Aorta (tissue), 5 donors: Measurements from ENCODE around the gene TACO1. TPM values are rescaled to one million over a fixed set of nuclear protein-coding genes. Genes with fewer than 3 reads are reported as not detected.

Experiments
- ATAC-seq: fragments of 200-7000 bp; cut with Tn5 transposase; one replicate; pipeline ENCODE4 v1.9.1; 2022; ENCODE audit warnings: moderate library complexity; ENCODE audit not compliant: low FRiP score
- DNase-seq, 2 donors: peaks; one replicate each; pipeline ENCODE4 v3.0.0-alpha.2; 2020
- H3K27ac ChIP-seq, 2 donors: one replicate each; pipeline ENCODE4 v1.5.1; 2013; ENCODE audit warnings: low read length in 2 of 2, mild to moderate bottlenecking in 2 of 2, moderate library complexity in 2 of 2, control low read depth in 1 of 2, inconsistent platforms in 1 of 2, low read depth in 1 of 2
- H3K27me3 ChIP-seq, 2 donors: one replicate each; pipeline ENCODE4 v1.6.1; 2013; ENCODE audit warnings: control low read depth in 1 of 2, low read length in 1 of 2, mild to moderate bottlenecking in 1 of 2, moderate library complexity in 1 of 2; ENCODE audit not compliant: insufficient read depth in 2 of 2, control insufficient read depth in 1 of 2
- H3K36me3 ChIP-seq, 2 donors: one replicate each; pipeline ENCODE4 v1.6.1; 2013; ENCODE audit warnings: control low read depth in 1 of 2, low read length in 1 of 2, mild to moderate bottlenecking in 1 of 2; ENCODE audit not compliant: insufficient read depth in 2 of 2, control insufficient read depth in 1 of 2
- H3K4me1 ChIP-seq, 2 donors: one replicate each; pipeline ENCODE4 v1.6.1; 2013; ENCODE audit warnings: low read length in 2 of 2, control low read depth in 1 of 2, mild to moderate bottlenecking in 1 of 2, moderate library complexity in 1 of 2; ENCODE audit not compliant: insufficient read depth in 2 of 2, control insufficient read depth in 1 of 2
- H3K4me3 ChIP-seq, 2 donors: one replicate each; pipeline ENCODE4 v1.5.1; 2013; ENCODE audit warnings: low read length in 2 of 2, control low read depth in 1 of 2, mild to moderate bottlenecking in 1 of 2
- H3K9me3 ChIP-seq: one replicate; pipeline ENCODE4 v1.6.1; 2013; ENCODE audit warnings: mild to moderate bottlenecking, low read length; ENCODE audit not compliant: control insufficient read depth
- WGBS, 2 donors: extraction: QIAGEN DNeasy Blood & Tissue Kit; methylation state at CpG; one replicate each; pipeline ENCODE4 v1.1.7; 2013; 5-methylcytosine and 5-hydroxymethylcytosine counted together
- intact Hi-C, 2 donors: fragments of 100-400 bp; cut with DNase I; formaldehyde crosslinking; loops; one replicate each; pipeline versions ENCODE4 v1.14.2 to v1.15.0; 2022
- polyA plus RNA-seq, 2 donors: library from polyadenylated mRNA; stranded (reverse); fragments of 200-250 nt; gene quantifications; one replicate each; pipeline ENCODE4 v1.2.3, GENCODE V29; 2013
- total RNA-seq, 2 donors: library from RNA; stranded (reverse); fragmentation: NEBNext Ultra II Directional; extraction: Animal tissue kit (Norgen Biotek cat#: 25700); gene quantifications; one replicate each; pipeline ENCODE4 v1.2.1, GENCODE V29; 2021
- donor health status: healthy with polysubstance abuse.
- donor health status: Bipolar disorder and iron deficiency.
- donor health status: DM: no; HTN: no; CAD: no.
- donor health status: DM: no; HTN: no; CAD: no.
- donor health status: DM: yes; HTN: yes; CAD: no.

TACO1 gene
- total and polyA plus RNA-seq, 4 donors = 10.8 to 17.5 (median 12.0) TPM

DNA sequence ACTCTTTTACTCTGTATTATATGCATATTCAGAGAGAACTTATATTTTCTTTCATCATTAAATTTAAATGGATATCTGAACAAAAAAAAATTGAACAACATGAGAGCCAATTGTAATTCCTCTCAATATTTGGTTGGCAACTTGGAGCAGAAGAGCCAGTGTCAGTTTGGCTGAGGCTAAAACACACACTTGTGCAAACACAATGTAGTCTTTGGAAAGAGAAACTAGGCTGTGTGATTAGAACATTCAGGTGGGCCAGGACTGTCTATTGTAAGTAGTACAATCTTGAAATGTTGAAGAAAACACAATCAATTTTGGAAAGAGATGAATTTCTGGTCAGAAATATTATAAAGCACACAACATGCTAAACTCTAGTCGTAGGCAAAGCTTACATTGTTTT is 33.5 kb upstream of the TACO1 start:
- intact Hi-C loops = no loop called here
- peaks cover 3% of the 10 kb centered on the region in 2 donors for H3K36me3 ChIP-seq
- WGBS, 2 donors = 79 to 89% methylated on average over 1 of the region's 1 CpG
- no peaks in the 10 kb centered on the region for H3K9me3 ChIP-seq
- no peak for DNase-seq
- no peak for ATAC-seq
- no peak overlapping the region for H3K27ac ChIP-seq
- no peaks in the 10 kb centered on the region for H3K4me1 ChIP-seq
- H3K27me3 ChIP-seq = no peaks in the 10 kb centered on the region
- no peak overlapping the region for H3K4me3 ChIP-seq

DNA sequence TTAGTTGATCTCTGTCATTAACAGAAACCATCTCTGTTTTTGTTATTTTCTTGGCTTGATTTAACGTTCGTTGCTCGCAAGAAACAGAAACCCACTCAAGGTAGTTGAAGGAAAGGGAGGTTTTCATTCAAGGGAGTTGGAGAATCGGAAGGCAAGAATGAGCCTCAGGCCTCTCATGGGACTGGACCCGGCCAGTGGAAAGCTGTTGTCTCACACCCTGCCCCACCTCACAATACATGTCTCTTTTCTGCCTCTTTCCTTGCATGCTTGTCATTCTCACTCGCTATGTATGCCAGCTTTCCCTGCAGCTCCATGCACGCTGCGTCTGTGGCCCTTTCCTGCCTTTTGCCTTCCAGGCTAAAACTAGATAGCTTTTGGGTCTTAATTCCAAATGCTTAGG is 32.1 kb upstream of the TACO1 start:
- DNase-seq = no peak
- intact Hi-C loops = no loop called here
- peaks cover 3% of the 10 kb centered on the region in 2 donors for H3K36me3 ChIP-seq
- WGBS, 2 donors = 75 to 79% methylated on average over 8 of the region's 8 CpGs
- no peak overlapping the region for H3K27ac ChIP-seq
- H3K4me1 ChIP-seq = no peaks in the 10 kb centered on the region
- ATAC-seq = no peak
- no peaks in the 10 kb centered on the region for H3K27me3 ChIP-seq
- no peak overlapping the region for H3K4me3 ChIP-seq
- no peaks in the 10 kb centered on the region for H3K9me3 ChIP-seq

DNA sequence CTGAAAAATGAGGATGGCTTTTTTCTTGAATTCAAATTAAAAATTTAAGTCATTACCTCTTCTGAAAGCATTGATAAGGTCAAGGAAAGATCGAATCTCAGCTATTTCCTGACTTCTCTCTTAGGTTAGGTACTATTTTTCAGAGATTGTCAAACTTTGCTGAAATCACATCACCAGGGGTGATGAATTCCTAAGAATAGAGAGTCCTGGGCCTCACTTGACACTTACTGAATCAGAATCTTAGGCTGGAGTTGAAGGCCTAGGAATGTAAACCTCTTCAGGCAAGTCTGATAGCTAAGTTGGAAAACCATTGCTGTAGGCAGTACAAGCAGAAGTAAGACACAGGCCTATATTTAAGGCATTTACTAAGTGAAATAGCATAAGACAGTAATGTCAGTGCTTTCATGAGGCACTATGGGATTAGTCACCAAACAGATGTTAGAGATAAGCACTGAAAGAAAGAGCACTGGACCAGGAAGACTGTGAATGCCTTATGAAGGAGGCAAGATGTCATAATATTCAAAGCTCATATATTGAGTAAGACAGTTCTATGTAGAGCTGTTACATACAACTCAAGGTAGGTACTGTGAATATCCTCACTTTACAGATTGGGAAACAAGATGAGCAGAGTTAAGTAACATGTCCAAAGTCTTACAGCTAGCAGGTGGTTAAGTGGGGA is 28.9 kb upstream of the TACO1 start:
- Histone ChIP-seq H3K4me1 (no peaks in the 10 kb centered on the region), H3K4me3 (no peak overlapping the region), H3K9me3 (no peaks in the 10 kb centered on the region), H3K36me3 (peaks cover 3% of the 10 kb centered on the region in 2 donors), H3K27me3 (no peaks in the 10 kb centered on the region), H3K27ac (no peak overlapping the region)
- 76 to 77% methylated on average over 1 of the region's 1 CpG for WGBS, 2 donors
- no peak for ATAC-seq
- intact Hi-C loops = no loop called here
- DNase-seq = no peak

DNA sequence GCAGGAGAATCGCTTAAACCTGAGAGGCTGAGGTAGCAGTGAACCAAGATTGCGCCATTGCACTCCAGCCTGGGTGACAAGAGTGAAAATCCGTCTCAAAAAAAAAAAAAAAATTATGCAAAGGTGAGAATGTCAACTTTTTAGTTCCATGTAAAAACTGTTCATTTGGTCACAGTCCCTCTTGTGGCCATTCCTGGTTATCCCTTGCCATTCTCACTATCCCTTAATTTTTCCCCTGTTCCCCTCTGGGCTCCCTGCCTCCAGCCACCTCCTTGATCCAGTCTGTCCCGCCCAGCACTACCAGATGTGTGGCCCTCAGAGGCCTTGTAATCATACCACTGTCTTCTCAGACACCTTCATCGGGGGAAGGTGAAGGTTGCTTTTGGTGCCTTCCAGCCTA is 27.1 kb upstream of the TACO1 start:
- Histone ChIP-seq H3K27ac (no peak overlapping the region), H3K36me3 (peaks cover under 1 to 3% of the 10 kb centered on the region in 2 donors), H3K27me3 (no peaks in the 10 kb centered on the region), H3K9me3 (no peaks in the 10 kb centered on the region), H3K4me1 (no peaks in the 10 kb centered on the region), H3K4me3 (no peak overlapping the region)
- intact Hi-C loops = no loop called here
- ATAC-seq (no peak), DNase-seq (no peak)
- WGBS, 2 donors = 86 to 87% methylated on average over 5 of the region's 5 CpGs

DNA sequence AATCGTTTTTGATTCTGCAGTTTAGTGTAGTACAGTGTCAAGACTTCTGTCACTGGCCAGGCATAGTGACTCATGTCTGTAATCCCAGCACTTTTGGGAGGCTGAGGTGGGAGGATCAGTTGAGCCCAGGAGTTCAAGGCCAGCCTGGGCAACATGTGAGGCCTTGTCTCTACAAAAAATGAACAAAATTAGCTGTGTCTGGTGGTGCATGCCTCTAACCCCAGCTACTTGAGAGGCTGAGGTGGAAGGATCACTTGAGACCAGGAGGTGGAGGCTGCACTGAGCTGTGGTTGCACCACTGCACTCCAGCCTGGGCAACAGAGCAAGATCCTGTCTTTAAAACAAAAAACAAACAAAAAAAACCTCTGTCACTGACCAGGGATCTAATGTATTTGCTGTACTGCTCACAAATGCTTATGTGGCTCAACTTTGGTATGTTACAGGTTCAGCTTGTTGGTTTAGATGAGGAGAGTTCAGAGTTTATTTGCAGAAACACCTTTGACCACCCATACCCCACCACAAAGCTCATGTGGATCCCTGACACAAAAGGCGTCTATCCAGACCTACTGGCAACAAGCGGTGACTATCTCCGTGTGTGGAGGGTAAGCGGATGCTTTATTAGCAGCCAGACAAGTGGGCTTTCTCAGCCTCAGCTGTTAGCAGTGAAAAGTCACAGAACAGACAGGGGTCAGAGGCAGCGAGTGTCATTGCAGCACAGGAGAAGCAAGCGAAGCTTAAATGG is 22.5 kb upstream of the TACO1 start:
- no peak for DNase-seq
- Histone ChIP-seq H3K27me3 (no peaks in the 10 kb centered on the region), H3K27ac (no peak overlapping the region), H3K36me3 (peaks cover 2 to 5% of the 10 kb centered on the region in 2 donors), H3K9me3 (no peaks in the 10 kb centered on the region), H3K4me3 (no peak overlapping the region), H3K4me1 (no peaks in the 10 kb centered on the region)
- intact Hi-C loops = no loop called here
- 83 to 90% methylated on average over 7 of the region's 7 CpGs for WGBS, 2 donors
- ATAC-seq = no peak

DNA sequence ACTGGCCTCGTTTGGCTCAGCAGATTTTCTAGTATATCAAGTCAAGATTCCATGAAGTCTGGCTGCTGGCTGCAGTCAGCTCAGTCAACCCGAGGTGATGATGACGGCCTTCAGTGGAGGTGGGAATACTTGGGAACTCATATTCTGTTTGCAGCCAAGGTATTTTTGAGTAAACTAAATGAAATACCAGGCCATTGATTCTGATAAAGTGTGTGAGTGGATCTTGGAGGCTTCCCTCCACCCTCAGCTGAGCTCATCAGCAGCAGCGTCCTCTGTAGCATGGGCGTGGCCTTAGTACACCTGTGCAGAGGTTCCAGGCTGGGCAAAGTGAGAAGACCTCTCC is 22.0 kb upstream of the TACO1 start:
- 79 to 85% methylated on average over 5 of the region's 5 CpGs for WGBS, 2 donors
- Histone ChIP-seq H3K36me3 (peaks cover 4 to 10% of the 10 kb centered on the region in 2 donors), H3K4me3 (no peak overlapping the region), H3K27me3 (no peaks in the 10 kb centered on the region), H3K4me1 (no peaks in the 10 kb centered on the region), H3K9me3 (no peaks in the 10 kb centered on the region), H3K27ac (no peak overlapping the region)
- no peak for ATAC-seq
- DNase-seq = no peak
- intact Hi-C loops = no loop called here

DNA sequence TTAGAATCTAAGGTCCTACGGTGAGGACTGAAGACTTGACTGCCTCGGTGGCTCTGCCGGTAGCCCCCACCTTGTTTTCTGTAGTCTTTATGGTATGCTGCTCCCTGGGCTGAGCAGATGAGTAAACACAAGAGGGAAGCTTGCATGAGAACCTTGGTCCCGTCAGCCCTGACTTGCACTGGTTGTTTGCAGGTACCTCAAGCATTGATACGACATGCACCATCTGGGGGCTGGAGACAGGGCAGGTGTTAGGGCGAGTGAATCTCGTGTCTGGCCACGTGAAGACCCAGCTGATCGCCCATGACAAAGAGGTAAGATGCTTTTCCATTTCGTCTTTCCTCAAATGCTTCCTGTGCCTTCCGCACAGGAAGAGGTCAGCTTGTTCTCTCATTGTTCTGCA is 21.1 kb upstream of the TACO1 start:
- no peaks in the 10 kb centered on the region for H3K27me3 ChIP-seq
- intact Hi-C loops = no loop called here
- no peaks in the 10 kb centered on the region for H3K9me3 ChIP-seq
- H3K4me3 ChIP-seq = no peak overlapping the region
- no peaks in the 10 kb centered on the region for H3K4me1 ChIP-seq
- 77 to 80% methylated on average over 11 of the region's 11 CpGs for WGBS, 2 donors
- no peak for ATAC-seq
- H3K36me3 ChIP-seq = peaks cover 4 to 14% of the 10 kb centered on the region in 2 donors
- no peak for DNase-seq
- no peak overlapping the region for H3K27ac ChIP-seq

DNA sequence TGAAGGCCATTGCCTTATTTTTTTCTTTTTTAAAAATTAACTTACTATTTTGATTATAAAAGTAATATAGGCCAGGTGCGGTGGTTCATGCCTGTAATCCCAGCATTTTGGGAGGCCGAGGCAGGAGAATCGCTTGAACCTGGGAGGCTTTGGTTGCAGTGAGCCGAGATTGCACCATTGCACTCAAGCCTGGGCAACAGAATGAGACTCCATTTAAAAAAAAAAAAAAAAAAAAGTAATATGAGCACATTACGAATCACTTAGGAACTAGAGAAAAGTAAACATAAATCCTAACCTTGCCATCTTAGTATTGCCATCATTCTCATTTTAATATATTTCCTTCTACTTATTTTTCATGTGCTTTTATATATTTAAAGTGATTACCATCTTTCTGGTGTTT is 12.9 kb upstream of the TACO1 start:
- Histone ChIP-seq H3K27me3 (no peaks in the 10 kb centered on the region), H3K27ac (no peak overlapping the region), H3K4me1 (no peaks in the 10 kb centered on the region), H3K4me3 (no peak overlapping the region), H3K36me3 (peaks cover 9 to 17% of the 10 kb centered on the region in 2 donors), H3K9me3 (no peaks in the 10 kb centered on the region)
- ATAC-seq = no peak
- intact Hi-C loops = no loop called here
- 81 to 84% methylated on average over 5 of the region's 5 CpGs for WGBS, 2 donors
- DNase-seq = no peak

DNA sequence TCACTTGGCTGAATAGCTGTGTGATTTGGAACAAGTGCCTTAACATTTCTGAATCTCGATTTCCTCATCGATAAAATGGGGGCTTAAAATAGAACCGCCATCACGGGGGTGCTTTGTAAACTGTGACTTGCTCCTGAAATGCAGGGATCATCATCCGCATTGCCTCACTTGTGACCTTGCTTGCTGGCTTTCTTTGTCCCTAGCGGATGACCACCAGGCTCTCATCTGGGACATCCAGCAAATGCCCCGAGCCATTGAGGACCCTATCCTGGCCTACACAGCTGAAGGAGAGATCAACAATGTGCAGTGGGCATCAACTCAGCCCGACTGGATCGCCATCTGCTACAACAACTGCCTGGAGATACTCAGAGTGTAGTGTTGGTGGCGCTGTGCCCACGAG is 11.9 kb upstream of the TACO1 start:
- no peaks in the 10 kb centered on the region for H3K4me1 ChIP-seq
- H3K4me3 ChIP-seq = no peak overlapping the region
- 88% methylated on average over 11 of the region's 11 CpGs for WGBS, 2 donors
- H3K27me3 ChIP-seq = no peaks in the 10 kb centered on the region
- H3K9me3 ChIP-seq = no peaks in the 10 kb centered on the region
- DNase-seq (no peak), ATAC-seq (no peak)
- intact Hi-C loops = no loop called here
- H3K27ac ChIP-seq = no peak overlapping the region
- H3K36me3 ChIP-seq = peaks cover 3 to 17% of the 10 kb centered on the region in 2 donors
